Ovary (tissue), 9 donors: ENCODE data around the gene MYH15. TPM values are rescaled to one million over a fixed set of nuclear protein-coding genes. Genes with fewer than 3 reads are reported as not detected.

ENCODE experiments used
- DNase-seq, 5 donors: peaks; one replicate each; pipeline ENCODE4 v3.0.0-alpha.2; 2019 to 2020
- H3K27ac ChIP-seq, 2 donors: fragments of 200-600 bp; one replicate each; pipeline versions ENCODE4 v1.5.1 to v1.8.0; 2019 to 2022
- H3K27me3 ChIP-seq: fragments of 200-600 bp; one replicate; pipeline ENCODE4 v1.8.0; 2022
- H3K36me3 ChIP-seq: fragments of 200-600 bp; sonication (generic); one replicate; pipeline ENCODE4 v1.5.1; 2019
- H3K4me1 ChIP-seq: one replicate; pipeline ENCODE4 v1.8.1; 2013; ENCODE audit warnings: mild to moderate bottlenecking, moderate library complexity; ENCODE audit not compliant: insufficient read depth
- H3K4me3 ChIP-seq: fragments of 200-600 bp; sonication (generic); one replicate; pipeline ENCODE4 v1.5.1; 2017
- H3K9me3 ChIP-seq, 2 donors: fragments of 200-600 bp in 1 of 2; sonication (generic) in 1 of 2; one replicate each; pipeline versions ENCODE4 v1.5.1 to v1.8.1; 2013 to 2019; ENCODE audit warnings: mild to moderate bottlenecking in 1 of 2, moderate library complexity in 1 of 2
- EP300 ChIP-seq: sonication (generic); formaldehyde crosslinking; IDR thresholded peaks from one replicate; pipeline ENCODE4 v1.6.1; 2017; ENCODE audit warnings: antibody characterized with exemption
- POLR2A ChIP-seq: fragments of 450-650 bp; IDR thresholded peaks from one replicate; pipeline ENCODE4 v1.6.1; 2017; ENCODE audit warnings: antibody characterized with exemption, mild to moderate bottlenecking, moderate library complexity
- WGBS, 3 donors: extraction: QIAGEN DNeasy Blood & Tissue Kit in 1 of 3; methylation state at CpG; one replicate each; pipeline versions ENCODE4 v1.1.5 to v1.1.7; 2013 to 2017; 5-methylcytosine and 5-hydroxymethylcytosine counted together
- intact Hi-C, 4 donors: fragments of 100-400 bp; cut with DNase I; formaldehyde crosslinking; loops; one replicate each; pipeline versions ENCODE4 v1.11.0 to v1.15.1; 2022 to 2023
- polyA plus RNA-seq, 2 donors: library from polyadenylated mRNA; stranded (reverse); fragments of 200-250 nt in 1 of 2; fragments of 350-450 nt in 1 of 2; fragmentation: Illumina TruSeq in 1 of 2; extraction: RNeasy Lipid Tissue Mini Kit (QIAGEN cat#74804) in 1 of 2; gene quantifications; one replicate each; pipeline ENCODE4 v1.2.3, GENCODE V29; 2013 to 2014
- total RNA-seq, 7 donors: library from RNA; depleted of rRNA in 2 of 7; stranded (reverse); fragments of >200 nt in 2 of 7; fragmentation: NEBNext Ultra II Directional in 3 of 7; extraction: Animal tissue kit (Norgen Biotek cat#: 25700) in 3 of 7; gene quantifications; one replicate each; pipeline versions ENCODE4 v1.1.0 to v1.2.4, GENCODE V29; 2016 to 2023
- TF ChIP-seq, protein P1 (sequence below), 3 donors: fragments of 450-650 bp in 2 of 3; fragments of 200-600 bp in 1 of 3; IDR thresholded peaks; one replicate each; pipeline versions ENCODE4 v1.5.1 to v1.8.0; 2016 to 2022; ENCODE audit warnings: antibody characterized with exemption in 3 of 3, mild to moderate bottlenecking in 1 of 3
- donor health status: DM: no; HTN: no; CAD: no; lungs with moderate emphysema.
- donor health status: DM: no; HTN: no; CAD: no.
- donor health status: Bipolar disorder and iron deficiency.
- donor health status: DM: yes; HTN: yes; CAD: no.
- donor health status: DM: no; HTN: no; CAD: no.
- donor health status: DM: yes; HTN: yes; CAD: no.

MYH15 gene
- total and polyA plus RNA-seq, 9 donors, result 0.05 to 0.57 (median 0.11) TPM; not detected in 3

DNA sequence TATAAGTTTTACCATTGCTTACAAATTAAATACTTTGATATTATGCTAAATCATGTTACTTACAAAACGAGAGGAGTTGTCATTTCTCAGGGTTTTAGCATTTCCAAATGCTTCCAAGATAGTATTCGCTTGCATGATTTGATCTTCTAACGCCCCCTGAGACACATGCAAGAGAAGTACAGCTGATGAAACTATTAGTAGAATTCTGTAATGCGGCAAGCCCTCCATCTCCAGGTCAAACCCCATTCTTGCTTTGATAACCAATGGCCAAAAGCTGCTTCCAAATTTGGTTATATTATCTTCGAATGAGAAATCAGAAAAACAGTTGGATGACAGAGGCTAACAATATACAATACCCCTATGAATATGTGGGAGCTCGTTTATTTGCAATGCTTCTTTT lies 14.7 kb downstream of the MYH15 start:
- intact Hi-C loops, result loop anchor here in 1 of 4 donors (10.0 kb wide), 1 partner anchor 59 kb away; no protein-coding TSS in a partner anchor
- TF ChIP-seq, protein P1, sequence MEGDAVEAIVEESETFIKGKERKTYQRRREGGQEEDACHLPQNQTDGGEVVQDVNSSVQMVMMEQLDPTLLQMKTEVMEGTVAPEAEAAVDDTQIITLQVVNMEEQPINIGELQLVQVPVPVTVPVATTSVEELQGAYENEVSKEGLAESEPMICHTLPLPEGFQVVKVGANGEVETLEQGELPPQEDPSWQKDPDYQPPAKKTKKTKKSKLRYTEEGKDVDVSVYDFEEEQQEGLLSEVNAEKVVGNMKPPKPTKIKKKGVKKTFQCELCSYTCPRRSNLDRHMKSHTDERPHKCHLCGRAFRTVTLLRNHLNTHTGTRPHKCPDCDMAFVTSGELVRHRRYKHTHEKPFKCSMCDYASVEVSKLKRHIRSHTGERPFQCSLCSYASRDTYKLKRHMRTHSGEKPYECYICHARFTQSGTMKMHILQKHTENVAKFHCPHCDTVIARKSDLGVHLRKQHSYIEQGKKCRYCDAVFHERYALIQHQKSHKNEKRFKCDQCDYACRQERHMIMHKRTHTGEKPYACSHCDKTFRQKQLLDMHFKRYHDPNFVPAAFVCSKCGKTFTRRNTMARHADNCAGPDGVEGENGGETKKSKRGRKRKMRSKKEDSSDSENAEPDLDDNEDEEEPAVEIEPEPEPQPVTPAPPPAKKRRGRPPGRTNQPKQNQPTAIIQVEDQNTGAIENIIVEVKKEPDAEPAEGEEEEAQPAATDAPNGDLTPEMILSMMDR (IDR thresholded peaks at IDR 0.05), result no peak
- TF ChIP-seq POLR2A (no peak), EP300 (no peak)
- H3K27ac ChIP-seq, result no peak overlapping the region
- H3K4me1 ChIP-seq, result no peaks in the 10 kb centered on the region
- no peaks in the 10 kb centered on the region for H3K9me3 ChIP-seq
- 54 to 68% (median 63%) methylated on average over 6 of the region's 6 CpGs for WGBS, 3 donors
- H3K4me3 ChIP-seq, result no peak overlapping the region
- no peaks in the 10 kb centered on the region for H3K27me3 ChIP-seq
- DNase-seq, result no peak
- H3K36me3 ChIP-seq, result no peaks in the 10 kb centered on the region

DNA sequence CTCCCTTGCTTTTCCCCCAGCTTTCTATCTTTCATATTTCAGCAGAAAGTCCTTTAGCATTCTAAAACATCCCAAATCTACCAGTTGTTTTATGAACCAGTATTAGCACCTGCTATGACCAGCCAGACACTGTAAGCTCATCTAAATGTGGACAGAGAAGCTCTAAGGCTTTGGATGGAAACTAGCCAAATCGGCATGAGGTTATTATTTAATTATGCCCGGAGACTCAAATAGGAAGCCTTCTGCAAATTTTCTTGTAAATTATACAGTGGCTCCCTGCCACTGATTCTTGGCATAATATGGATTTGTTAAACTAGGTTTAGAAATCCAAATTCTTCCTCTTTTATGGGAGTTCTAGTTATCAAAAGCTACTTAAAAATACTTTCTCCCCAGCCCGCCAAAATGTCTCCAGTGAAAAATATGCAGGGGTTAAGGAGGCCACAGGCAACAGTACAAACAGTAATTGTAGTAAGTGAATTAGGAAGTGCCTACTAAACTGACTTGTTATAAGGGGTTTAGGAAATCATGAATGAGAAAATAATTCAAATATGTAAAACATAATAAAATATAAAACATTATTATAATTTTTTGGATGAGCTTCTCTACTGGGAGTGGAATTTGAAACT lies 15.4 kb downstream of the MYH15 start:
- no peaks in the 10 kb centered on the region for H3K4me1 ChIP-seq
- intact Hi-C loops, result loop anchor here in 3 of 4 donors (5.0 to 10.0 kb wide), 3 partner anchors 52 to 60 kb away; no protein-coding TSS in a partner anchor
- H3K9me3 ChIP-seq, result no peaks in the 10 kb centered on the region
- H3K27me3 ChIP-seq, result no peaks in the 10 kb centered on the region
- no peak for DNase-seq
- H3K36me3 ChIP-seq, result no peaks in the 10 kb centered on the region
- no peak overlapping the region for H3K4me3 ChIP-seq
- WGBS, 3 donors, result 2 to 14% (median 5%) methylated on average over 3 of the region's 3 CpGs
- no peak overlapping the region for H3K27ac ChIP-seq
- TF ChIP-seq EP300, result no peak
- TF ChIP-seq POLR2A, result no peak
- TF ChIP-seq, protein P1 (IDR thresholded peaks at IDR 0.05), result no peak

DNA sequence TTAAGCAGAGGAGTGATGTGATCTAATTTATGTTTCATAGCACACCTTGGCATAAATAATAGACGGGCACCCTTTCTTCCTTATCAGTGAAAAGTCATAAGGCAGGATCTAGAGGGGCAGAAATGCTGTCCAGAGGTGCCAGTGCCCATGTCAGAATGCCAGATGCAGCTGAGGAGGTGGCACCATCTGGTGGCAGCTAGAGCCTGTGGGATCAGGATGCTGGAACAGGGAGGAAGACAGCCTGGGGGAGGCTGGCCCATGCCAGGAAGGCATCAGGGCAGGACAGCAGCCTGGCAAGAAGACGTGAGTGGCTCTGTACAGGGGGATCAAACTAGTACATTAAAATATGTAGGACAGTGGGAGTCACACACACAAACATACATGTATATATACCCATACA lies 16.5 kb downstream of the MYH15 start:
- H3K27me3 ChIP-seq, result no peaks in the 10 kb centered on the region
- no peaks in the 10 kb centered on the region for H3K4me1 ChIP-seq
- intact Hi-C loops, result loop anchor here in 3 of 4 donors (5.0 to 10.0 kb wide), 3 partner anchors 53 to 61 kb away; no protein-coding TSS in a partner anchor
- TF ChIP-seq POLR2A (no peak), EP300 (no peak)
- TF ChIP-seq, protein P1 (IDR thresholded peaks at IDR 0.05), result no peak
- no peaks in the 10 kb centered on the region for H3K36me3 ChIP-seq
- no peak overlapping the region for H3K27ac ChIP-seq
- no peaks in the 10 kb centered on the region for H3K9me3 ChIP-seq
- H3K4me3 ChIP-seq, result no peak overlapping the region
- 75 to 87% (median 80%) methylated on average over 2 of the region's 2 CpGs for WGBS, 3 donors
- DNase-seq, result no peak

DNA sequence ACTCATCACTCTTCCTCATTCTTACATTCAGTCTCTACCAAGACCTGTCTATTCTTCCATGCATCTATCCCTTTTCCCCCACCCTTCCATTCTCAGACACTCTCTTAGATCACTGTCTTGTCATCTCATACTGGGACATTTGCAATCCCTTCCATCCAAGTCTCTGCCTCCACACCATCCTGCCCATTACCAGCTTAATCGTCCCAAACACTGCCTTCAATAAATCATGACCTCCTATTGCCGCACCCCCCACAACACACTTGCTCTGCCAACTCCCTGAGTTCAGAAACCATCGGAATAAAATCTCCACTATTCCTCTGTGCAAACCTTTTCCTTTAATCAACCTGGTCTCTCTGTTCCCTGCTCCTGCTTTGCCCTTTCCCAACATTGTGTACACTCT lies 18.9 kb downstream of the MYH15 start:
- Histone ChIP-seq H3K36me3 (no peaks in the 10 kb centered on the region), H3K9me3 (no peaks in the 10 kb centered on the region), H3K27me3 (no peaks in the 10 kb centered on the region), H3K4me3 (no peak overlapping the region), H3K27ac (no peak overlapping the region), H3K4me1 (no peaks in the 10 kb centered on the region)
- intact Hi-C loops, result loop anchor here in 3 of 4 donors (5.0 to 10.0 kb wide), 3 partner anchors 56 to 63 kb away; no protein-coding TSS in a partner anchor
- 80 to 81% (median 80%) methylated on average over 3 of the region's 3 CpGs for WGBS, 3 donors
- DNase-seq, result no peak
- TF ChIP-seq, protein P1 (IDR thresholded peaks at IDR 0.05), result no peak
- no peak for TF ChIP-seq EP300
- no peak for TF ChIP-seq POLR2A
